IPS-20b (cell line): ENCODE results near the gene ATG2B.

Experiments
- H3K27ac ChIP-seq: one replicate; pipeline ENCODE4 v1.5.1; 2013; ENCODE audit warnings: low read length
- H3K27me3 ChIP-seq: 2 replicates; pipeline ENCODE4 v1.6.1; 2013; ENCODE audit warnings: mild to moderate bottlenecking, low read length, inconsistent platforms; ENCODE audit not compliant: insufficient read depth
- H3K36me3 ChIP-seq: 2 replicates; pipeline ENCODE4 v1.6.1; 2013; ENCODE audit warnings: low read depth, mild to moderate bottlenecking, inconsistent platforms, low read length, moderate library complexity; ENCODE audit not compliant: insufficient read depth
- H3K4me1 ChIP-seq: 2 replicates; pipeline ENCODE4 v1.6.1; 2013; ENCODE audit warnings: mild to moderate bottlenecking, control low read depth, inconsistent platforms, low read length, moderate library complexity; ENCODE audit not compliant: insufficient read depth
- H3K4me3 ChIP-seq: 2 replicates; pipeline ENCODE4 v1.5.1; 2013; ENCODE audit warnings: mild to moderate bottlenecking, low read length, inconsistent platforms
- H3K9ac ChIP-seq: 2 replicates; pipeline ENCODE4 v1.6.1; 2013; ENCODE audit warnings: low read depth, mild to moderate bottlenecking, inconsistent platforms, low read length, moderate library complexity
- H3K9me3 ChIP-seq: 2 replicates; pipeline ENCODE4 v1.6.1; 2013; ENCODE audit warnings: mild to moderate bottlenecking, low read depth, low read length, inconsistent platforms; ENCODE audit not compliant: insufficient read depth

The ATG2B gene

GRCh38 chr14:96233661-96234060 lies 129.5 kb downstream of the ATG2B start:
- Histone ChIP-seq H3K9ac (no peak overlapping the region), H3K4me1 (no peaks in the 10 kb centered on the region; the same call in 1 of the 2 replicates), H3K36me3 (no peaks in the 10 kb centered on the region), H3K27ac (no peak overlapping the region), H3K27me3 (no peaks in the 10 kb centered on the region), H3K9me3 (no peaks in the 10 kb centered on the region), H3K4me3 (no peak overlapping the region)

- H3K27ac ChIP-seq: no peak overlapping the region
- H3K9ac ChIP-seq: no peak overlapping the region
- H3K27me3 ChIP-seq: no peaks in the 10 kb centered on the region
- no peaks in the 10 kb centered on the region; the same call in 1 of the 2 replicates for H3K9me3 ChIP-seq
- no peaks in the 10 kb centered on the region; the same call in 1 of the 2 replicates for H3K4me1 ChIP-seq
- no peaks in the 10 kb centered on the region for H3K36me3 ChIP-seq
- no peak overlapping the region for H3K4me3 ChIP-seq
These were observed 130.6 kb downstream of the ATG2B start for GRCh38 chr14:96232506-96232905.

- no peaks in the 10 kb centered on the region for H3K36me3 ChIP-seq
- H3K27me3 ChIP-seq: no peaks in the 10 kb centered on the region
- no peak overlapping the region for H3K27ac ChIP-seq
- H3K4me3 ChIP-seq: no peak overlapping the region
- no peaks in the 10 kb centered on the region; the same call in 1 of the 2 replicates for H3K4me1 ChIP-seq
- H3K9ac ChIP-seq: no peak overlapping the region
- no peaks in the 10 kb centered on the region; the same call in 1 of the 2 replicates for H3K9me3 ChIP-seq
These were observed 131.5 kb downstream of the ATG2B start for GRCh38 chr14:96231526-96232130.

- no peaks in the 10 kb centered on the region; the same call in 1 of the 2 replicates for H3K9me3 ChIP-seq
- H3K4me3 ChIP-seq: no peak overlapping the region
- no peaks in the 10 kb centered on the region for H3K27me3 ChIP-seq
- H3K36me3 ChIP-seq: no peaks in the 10 kb centered on the region
- no peak overlapping the region for H3K27ac ChIP-seq
- no peak overlapping the region for H3K9ac ChIP-seq
- no peaks in the 10 kb centered on the region for H3K4me1 ChIP-seq
These were observed 132.1 kb downstream of the ATG2B start for GRCh38 chr14:96231056-96231455.

GRCh38 chr14:96229315-96229714 lies 133.8 kb downstream of the ATG2B start:
- Histone ChIP-seq H3K36me3 (no peaks in the 10 kb centered on the region), H3K4me1 (no peaks in the 10 kb centered on the region), H3K27ac (no peak overlapping the region), H3K4me3 (no peak overlapping the region), H3K27me3 (no peaks in the 10 kb centered on the region), H3K9me3 (no peaks in the 10 kb centered on the region; the same call in 1 of the 2 replicates), H3K9ac (no peak overlapping the region)
